Measurements from ENCODE around the gene MUC6. TPM values are rescaled to one million over a fixed set of nuclear protein-coding genes. Genes with fewer than 3 reads are reported as not detected.

MUC6 gene
- polyA plus RNA-seq, 1 of the 3 experiments (the other 2 are of a cell fraction) = not detected

GRCh38 chr11:977830-978720, 58.4 kb downstream of the MUC6 start:
- peaks cover 6% of the 10 kb centered on the region; the same call in 1 of the 2 replicates for H3K79me2 ChIP-seq (ENCODE audit: insufficient read depth)
- no peaks in the 10 kb centered on the region for H3K4me1 ChIP-seq (ENCODE audit: control insufficient read depth in 1 of 2, insufficient read depth in 2 of 2, low read depth in 1 of 2, low read length in 1 of 2)
- ChIA-PET CTCF (interaction anchor here (0.7 kb wide), 1 partner anchor 127 kb away, joined by 3 read pairs; no protein-coding TSS in a partner anchor), POLR2A (no interaction called here)
- TF ChIP-seq RXRA (IDR thresholded peaks at IDR 0.05; ENCODE audit: borderline replicate concordance, low read depth) (no peak), TCF12 (IDR thresholded peaks at IDR 0.05) (no peak), NRF1 (IDR thresholded peaks at IDR 0.05; ENCODE audit: low read depth, low read length) (no peak), MEF2A (IDR thresholded peaks at IDR 0.05; ENCODE audit: borderline replicate concordance, low read depth) (no peak), RCOR1 (IDR thresholded peaks at IDR 0.05; ENCODE audit: low read length) (no peak), IRF3 (IDR thresholded peaks at IDR 0.05; ENCODE audit: low read depth, low read length) (no peak), FOSL2 (IDR thresholded peaks at IDR 0.05; ENCODE audit: borderline replicate concordance, low read depth) (no peak), ZBTB33 (IDR thresholded peaks at IDR 0.05; ENCODE audit: borderline replicate concordance, low read depth) (no peak), SMC3 (IDR thresholded peaks at IDR 0.05; ENCODE audit: low read depth, low read length) (no peak), EZH2phosphoT487 (IDR thresholded peaks at IDR 0.05; ENCODE audit: borderline replicate concordance, low read depth) (no peak), TAF1 (IDR thresholded peaks at IDR 0.05; ENCODE audit: borderline replicate concordance, low read depth, low read length) (no peak), EP300 (IDR thresholded peaks at IDR 0.05; ENCODE audit: borderline replicate concordance in 1 of 2, low read depth in 1 of 2, low read length in 1 of 2) (no peak), POLR2AphosphoS5 (IDR thresholded peaks at IDR 0.05; ENCODE audit: low read depth, low read length) (no peak), CHD2 (IDR thresholded peaks at IDR 0.05; ENCODE audit: low read length, partially characterized antibody) (no peak), REST (IDR thresholded peaks at IDR 0.05; ENCODE audit: low read depth, low read length) (no peak), FOXM1 (IDR thresholded peaks at IDR 0.05; ENCODE audit: low read depth) (no peak), USF2 (IDR thresholded peaks at IDR 0.05; ENCODE audit: borderline replicate concordance, low read depth, low read length) (no peak), RFX5 (IDR thresholded peaks at IDR 0.05; ENCODE audit: low read length) (no peak), RAD21 (IDR thresholded peaks at IDR 0.05; ENCODE audit: low read length) (no peak), ELF1 (IDR thresholded peaks at IDR 0.05) (no peak)
- peaks cover 13 to 44% of the 10 kb centered on the region in 2 experiments for H3K36me3 ChIP-seq (replicated peaks in 1 of 2; ENCODE audit: control insufficient read depth in 1 of 2, insufficient read depth in 2 of 2, low read length in 1 of 2)
- no peaks in the 10 kb centered on the region for H4K20me1 ChIP-seq (ENCODE audit: insufficient read depth)
- no peak for DNase-seq
- WGBS (ENCODE audit: low lambda C conversion rate) = 97% methylated on average over 21 of the region's 28 CpGs
- H3K27ac ChIP-seq (ENCODE audit: low read depth in 2 of 2, low read length in 1 of 2) = no peak overlapping the region
- H3K4me2 ChIP-seq = no peak overlapping the region
- H3K9me3 ChIP-seq = no peaks in the 10 kb centered on the region
- no peaks in the 10 kb centered on the region for H3K27me3 ChIP-seq (ENCODE audit: insufficient read depth)
- H3F3A ChIP-seq (replicated peaks; ENCODE audit: insufficient read depth) = no peaks in the 10 kb centered on the region
- no peaks in the 10 kb centered on the region for H3K9me2 ChIP-seq
- no peak overlapping the region for H3K9ac ChIP-seq
- no peak overlapping the region for H2AFZ ChIP-seq (ENCODE audit: low read depth)
- no peak overlapping the region for H3K4me3 ChIP-seq (ENCODE audit: low read depth in 2 of 2, low read length in 1 of 2)

Data from SK-N-SH (cell line).